Measurements from ENCODE around the gene REV3L.

DNA sequence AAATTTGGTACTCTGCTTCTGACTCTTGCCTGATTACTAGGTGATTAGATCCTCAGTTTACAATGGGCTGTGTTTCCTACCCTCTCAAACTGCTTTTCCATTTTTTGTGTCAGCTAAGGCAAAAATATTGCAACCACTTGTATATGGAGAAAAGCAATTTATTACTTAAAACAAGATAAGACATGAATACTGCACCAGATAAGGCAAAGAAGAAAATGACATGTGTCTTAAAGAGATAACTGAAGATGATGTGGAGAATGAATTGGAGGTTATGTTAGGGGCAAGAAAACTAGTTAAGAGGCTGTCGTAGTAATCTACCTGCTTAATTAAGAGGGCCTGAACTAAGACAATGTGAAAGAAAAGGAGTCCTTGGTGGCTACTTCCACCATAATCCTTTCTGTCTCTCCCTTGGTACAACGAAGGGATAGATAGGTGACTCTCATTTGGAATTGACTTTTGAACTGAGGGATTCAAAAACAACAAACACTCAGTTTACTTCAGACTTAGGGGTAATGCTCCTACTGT, 16.3 kb upstream of the REV3L start:
- TF ChIP-seq, protein P1, sequence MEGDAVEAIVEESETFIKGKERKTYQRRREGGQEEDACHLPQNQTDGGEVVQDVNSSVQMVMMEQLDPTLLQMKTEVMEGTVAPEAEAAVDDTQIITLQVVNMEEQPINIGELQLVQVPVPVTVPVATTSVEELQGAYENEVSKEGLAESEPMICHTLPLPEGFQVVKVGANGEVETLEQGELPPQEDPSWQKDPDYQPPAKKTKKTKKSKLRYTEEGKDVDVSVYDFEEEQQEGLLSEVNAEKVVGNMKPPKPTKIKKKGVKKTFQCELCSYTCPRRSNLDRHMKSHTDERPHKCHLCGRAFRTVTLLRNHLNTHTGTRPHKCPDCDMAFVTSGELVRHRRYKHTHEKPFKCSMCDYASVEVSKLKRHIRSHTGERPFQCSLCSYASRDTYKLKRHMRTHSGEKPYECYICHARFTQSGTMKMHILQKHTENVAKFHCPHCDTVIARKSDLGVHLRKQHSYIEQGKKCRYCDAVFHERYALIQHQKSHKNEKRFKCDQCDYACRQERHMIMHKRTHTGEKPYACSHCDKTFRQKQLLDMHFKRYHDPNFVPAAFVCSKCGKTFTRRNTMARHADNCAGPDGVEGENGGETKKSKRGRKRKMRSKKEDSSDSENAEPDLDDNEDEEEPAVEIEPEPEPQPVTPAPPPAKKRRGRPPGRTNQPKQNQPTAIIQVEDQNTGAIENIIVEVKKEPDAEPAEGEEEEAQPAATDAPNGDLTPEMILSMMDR (conservative IDR thresholded peaks at IDR 0.05 in 1 of 2, IDR thresholded peaks at IDR 0.05 in 1 of 2; ENCODE audit: extremely low read depth in 1 of 2, insufficient read depth in 1 of 2, low read depth in 1 of 2, low read length in 2 of 2), result no peak
- TF ChIP-seq EZH2 (IDR thresholded peaks at IDR 0.05; ENCODE audit: borderline replicate concordance, low read length), result no peak

All from mammary epithelial cell (primary cell).